ENCODE measurements around the gene PPP2R2C.

PPP2R2C gene

GRCh38 chr4:6291784-6292297 is 180.6 kb downstream of the PPP2R2C start:
- DNase-seq (ENCODE audit: low read depth in 2 of 2): no peak

GRCh38 chr4:6290769-6291547 is 181.5 kb downstream of the PPP2R2C start:
- DNase-seq (ENCODE audit: low read depth in 2 of 2): no peak

GRCh38 chr4:6290256-6290655 is 182.2 kb downstream of the PPP2R2C start:
- DNase-seq (ENCODE audit: low read depth in 2 of 2): no peak

GRCh38 chr4:6288871-6289270 is 183.5 kb downstream of the PPP2R2C start:
- no peak for DNase-seq (ENCODE audit: low read depth in 2 of 2)

- no peak for DNase-seq (ENCODE audit: low read depth in 2 of 2)
These were observed 184.1 kb downstream of the PPP2R2C start for GRCh38 chr4:6288342-6288741.

- DNase-seq (ENCODE audit: low read depth in 2 of 2): no peak
These were observed 185.2 kb downstream of the PPP2R2C start for GRCh38 chr4:6287017-6287788.

- DNase-seq (ENCODE audit: low read depth in 2 of 2): no peak
These were observed 189.1 kb downstream of the PPP2R2C start for GRCh38 chr4:6283282-6283681.

- no peak for DNase-seq (ENCODE audit: low read depth in 2 of 2)
These were observed 190.1 kb downstream of the PPP2R2C start for GRCh38 chr4:6282314-6282771.

GRCh38 chr4:6281436-6282313 is 190.7 kb downstream of the PPP2R2C start:
- DNase-seq (ENCODE audit: low read depth in 2 of 2): no peak

- no peak for DNase-seq (ENCODE audit: low read depth in 2 of 2)
These were observed 191.9 kb downstream of the PPP2R2C start for GRCh38 chr4:6280365-6280996.

GRCh38 chr4:6279582-6280289 is 192.7 kb downstream of the PPP2R2C start:
- DNase-seq (ENCODE audit: low read depth in 2 of 2): no peak

GRCh38 chr4:6278801-6279197 is 193.6 kb downstream of the PPP2R2C start:
- no peak for DNase-seq (ENCODE audit: low read depth in 2 of 2)

- DNase-seq (ENCODE audit: low read depth in 2 of 2): no peak
These were observed 194.2 kb downstream of the PPP2R2C start for GRCh38 chr4:6277935-6278800.

GRCh38 chr4:6277139-6277802 is 195.1 kb downstream of the PPP2R2C start:
- DNase-seq (ENCODE audit: low read depth in 2 of 2): no peak

- no peak for DNase-seq (ENCODE audit: low read depth in 2 of 2)
These were observed 196.3 kb downstream of the PPP2R2C start for GRCh38 chr4:6275898-6276806.

GRCh38 chr4:6275351-6275750 is 197.1 kb downstream of the PPP2R2C start:
- DNase-seq (ENCODE audit: low read depth in 2 of 2): no peak

GRCh38 chr4:6273661-6273990 is 198.8 kb downstream of the PPP2R2C start:
- no peak for DNase-seq (ENCODE audit: low read depth in 2 of 2)
